ENCODE measurements around the gene ALDH1B1. TPM values are rescaled to one million over a fixed set of nuclear protein-coding genes. Genes with fewer than 3 reads are reported as not detected.

The ALDH1B1 gene
- polyA plus RNA-seq, 1 donor (not counting 4 experiments of a cell fraction or from before 2014, with no cell fraction given), result 14.4 TPM

- Histone ChIP-seq H3K9me1 (ENCODE audit: control insufficient read depth, extremely low read depth, insufficient read depth, low read length) (no peaks in the 10 kb centered on the region), H3K9ac (ENCODE audit: control insufficient read depth, extremely low read depth, insufficient read depth, low read length) (no peak overlapping the region), H3K79me2 (ENCODE audit: control insufficient read depth, insufficient read depth, low read length) (no peaks in the 10 kb centered on the region), H3K4me3 (ENCODE audit: control insufficient read depth in 2 of 3, extremely low read depth in 1 of 3, insufficient read depth in 2 of 3, low read depth in 1 of 3, low read length in 3 of 3) (no peak overlapping the region), H3K4me2 (ENCODE audit: control insufficient read depth, extremely low read depth, insufficient read depth, low read depth, low read length) (no peak overlapping the region), H3K36me3 (ENCODE audit: control insufficient read depth in 2 of 2, extremely low read depth in 1 of 2, insufficient read depth in 2 of 2, low read length in 2 of 2) (no peaks in the 10 kb centered on the region), H3K27ac (ENCODE audit: control insufficient read depth, insufficient read depth, low read length) (no peak overlapping the region), H2AFZ (ENCODE audit: control insufficient read depth, low read length) (no peak overlapping the region), H3K9me3 (ENCODE audit: control insufficient read depth, low read depth, low read length) (no peaks in the 10 kb centered on the region), H3K27me3 (ENCODE audit: control insufficient read depth, extremely low read depth, insufficient read depth, low read length) (peaks cover 46% of the 10 kb centered on the region), H3K4me1 (ENCODE audit: control insufficient read depth, extremely low read depth, insufficient read depth, low read length) (no peaks in the 10 kb centered on the region), H4K20me1 (ENCODE audit: control insufficient read depth, extremely low read depth, insufficient read depth, low read length) (no peaks in the 10 kb centered on the region)
- dilution Hi-C loops (cut with MboI; ENCODE audit: extremely low pct_ligation_motif_present, low sequenced_read_pairs), result no loop called here
- FAIRE-seq (no peak), DNase-seq (ENCODE audit: low read depth, low spot score) (no peak)
- TF ChIP-seq CTCF (optimal IDR thresholded peaks at IDR 0.05 in 1 of 3, IDR thresholded peaks at IDR 0.05 in 1 of 3, conservative IDR thresholded peaks at IDR 0.05 in 1 of 3; ENCODE audit: extremely low read depth in 1 of 3, insufficient read depth in 2 of 3, low read length in 3 of 3) (no peak), EZH2 (IDR thresholded peaks at IDR 0.05; ENCODE audit: low read length) (no peak)
Measured at GRCh38 chr9:38421498-38422211, 29.2 kb downstream of the ALDH1B1 start.

GRCh38 chr9:38422555-38423260, 30.2 kb downstream of the ALDH1B1 start:
- H3K36me3 ChIP-seq (ENCODE audit: control insufficient read depth in 2 of 2, extremely low read depth in 1 of 2, insufficient read depth in 2 of 2, low read length in 2 of 2), result no peaks in the 10 kb centered on the region
- no peak overlapping the region for H3K4me3 ChIP-seq (ENCODE audit: control insufficient read depth in 2 of 3, extremely low read depth in 1 of 3, insufficient read depth in 2 of 3, low read depth in 1 of 3, low read length in 3 of 3)
- no peaks in the 10 kb centered on the region for H3K9me1 ChIP-seq (ENCODE audit: control insufficient read depth, extremely low read depth, insufficient read depth, low read length)
- DNase-seq (ENCODE audit: low read depth, low spot score), result no peak
- TF ChIP-seq EZH2 (IDR thresholded peaks at IDR 0.05; ENCODE audit: low read length) (no peak), CTCF (optimal IDR thresholded peaks at IDR 0.05 in 1 of 3, IDR thresholded peaks at IDR 0.05 in 1 of 3, conservative IDR thresholded peaks at IDR 0.05 in 1 of 3; ENCODE audit: extremely low read depth in 1 of 3, insufficient read depth in 2 of 3, low read length in 3 of 3) (no peak)
- no peak overlapping the region for H3K9ac ChIP-seq (ENCODE audit: control insufficient read depth, extremely low read depth, insufficient read depth, low read length)
- no peaks in the 10 kb centered on the region for H3K79me2 ChIP-seq (ENCODE audit: control insufficient read depth, insufficient read depth, low read length)
- H3K27me3 ChIP-seq (ENCODE audit: control insufficient read depth, extremely low read depth, insufficient read depth, low read length), result peaks cover 52% of the 10 kb centered on the region
- FAIRE-seq, result no peak
- no peaks in the 10 kb centered on the region for H3K9me3 ChIP-seq (ENCODE audit: control insufficient read depth, low read depth, low read length)
- H4K20me1 ChIP-seq (ENCODE audit: control insufficient read depth, extremely low read depth, insufficient read depth, low read length), result no peaks in the 10 kb centered on the region
- H3K4me1 ChIP-seq (ENCODE audit: control insufficient read depth, extremely low read depth, insufficient read depth, low read length), result no peaks in the 10 kb centered on the region
- H3K27ac ChIP-seq (ENCODE audit: control insufficient read depth, insufficient read depth, low read length), result no peak overlapping the region
- dilution Hi-C loops (cut with MboI; ENCODE audit: extremely low pct_ligation_motif_present, low sequenced_read_pairs), result no loop called here
- no peak overlapping the region for H2AFZ ChIP-seq (ENCODE audit: control insufficient read depth, low read length)
- no peak overlapping the region for H3K4me2 ChIP-seq (ENCODE audit: control insufficient read depth, extremely low read depth, insufficient read depth, low read depth, low read length)

Data from keratinocyte (primary cell).